Measurements from ENCODE around the gene PARVA.
"Not testable (repeated sequence)": the region's sequence is repeated elsewhere in the genome, so short reads cannot be mapped to it uniquely, and the experiment has no call there.

PARVA gene

DNA sequence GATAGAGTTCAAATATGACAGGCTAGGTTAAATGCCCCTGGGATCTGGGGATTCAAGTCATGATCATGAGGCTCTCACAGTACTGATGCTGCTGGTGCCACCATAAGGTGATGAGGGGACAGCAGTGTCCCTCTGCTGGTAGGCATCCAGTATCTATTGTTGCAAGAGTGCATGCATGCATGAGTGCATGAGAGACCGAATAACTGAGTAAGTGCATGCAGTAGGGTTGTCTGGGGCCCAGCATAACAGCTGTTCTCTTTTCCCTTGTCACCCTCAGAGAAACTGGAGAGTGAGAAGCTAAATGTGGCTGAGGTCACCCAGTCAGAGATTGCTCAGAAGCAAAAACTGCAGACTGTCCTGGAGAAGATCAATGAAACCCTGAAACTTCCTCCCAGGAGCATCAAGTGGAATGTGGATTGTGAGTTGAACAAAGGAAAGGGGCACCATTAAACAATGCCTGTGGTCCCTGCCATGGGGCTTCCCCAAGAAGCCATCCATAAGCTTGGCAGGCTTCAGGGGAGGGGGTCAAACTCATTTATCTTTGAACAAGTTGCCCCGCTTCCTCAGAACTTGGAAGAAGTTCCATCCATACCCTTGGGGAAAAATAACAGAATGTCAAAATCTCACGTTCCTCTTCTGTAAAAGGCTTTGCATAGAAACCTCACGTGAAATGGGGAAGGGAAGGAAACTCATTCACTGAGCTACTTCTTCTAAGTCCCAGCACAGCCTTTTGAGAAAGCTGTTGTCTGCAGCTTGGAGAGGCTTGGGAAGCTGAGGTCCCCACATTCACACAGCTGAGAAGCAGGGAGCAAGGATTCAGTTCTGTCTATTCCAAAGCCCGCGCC lies 119.0 kb downstream of the PARVA start:
- no peak for DNase-seq (ENCODE audit: low read depth, low spot score)

DNA sequence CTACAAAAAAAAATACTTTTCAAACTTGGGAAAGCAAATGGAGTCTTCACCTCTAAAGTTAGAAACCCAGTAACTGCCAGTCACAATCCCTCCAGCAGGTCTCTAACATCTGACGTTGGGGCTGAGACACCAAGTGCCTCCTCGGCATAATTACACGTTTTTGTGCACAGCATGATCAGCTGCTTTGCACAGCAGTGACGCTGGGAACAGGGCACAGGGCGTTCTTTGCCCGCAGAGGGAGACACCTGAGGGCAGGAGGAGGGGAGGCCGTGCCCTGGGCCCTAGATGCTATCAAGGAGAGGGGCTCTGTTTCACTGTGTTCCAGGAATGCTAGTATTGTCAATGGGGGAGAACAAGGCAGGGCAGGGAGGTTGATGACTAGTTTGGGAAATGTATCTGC lies 120.1 kb downstream of the PARVA start:
- no peak for DNase-seq (ENCODE audit: low read depth, low spot score)

DNA sequence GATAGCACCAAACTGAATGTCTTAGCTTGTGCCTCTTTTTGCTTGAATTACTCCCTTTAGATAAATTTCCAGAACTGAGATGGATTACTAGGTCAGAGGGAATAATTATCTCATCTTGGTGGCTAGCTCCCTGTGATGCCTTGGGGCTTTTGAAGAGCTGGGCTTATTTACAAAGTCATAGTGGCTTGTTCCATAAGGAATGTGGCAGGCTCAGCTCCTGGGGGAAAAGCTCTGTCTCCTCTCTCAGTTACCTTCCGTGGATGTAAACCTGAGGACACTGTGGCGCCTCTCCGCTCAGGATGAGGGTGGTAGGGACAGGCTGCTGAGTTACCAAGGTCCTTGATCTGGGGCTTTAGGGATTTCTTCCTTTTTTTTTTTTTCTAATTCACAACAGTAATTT lies 121.7 kb downstream of the PARVA start:
- DNase-seq (ENCODE audit: low read depth, low spot score) = no peak

DNA sequence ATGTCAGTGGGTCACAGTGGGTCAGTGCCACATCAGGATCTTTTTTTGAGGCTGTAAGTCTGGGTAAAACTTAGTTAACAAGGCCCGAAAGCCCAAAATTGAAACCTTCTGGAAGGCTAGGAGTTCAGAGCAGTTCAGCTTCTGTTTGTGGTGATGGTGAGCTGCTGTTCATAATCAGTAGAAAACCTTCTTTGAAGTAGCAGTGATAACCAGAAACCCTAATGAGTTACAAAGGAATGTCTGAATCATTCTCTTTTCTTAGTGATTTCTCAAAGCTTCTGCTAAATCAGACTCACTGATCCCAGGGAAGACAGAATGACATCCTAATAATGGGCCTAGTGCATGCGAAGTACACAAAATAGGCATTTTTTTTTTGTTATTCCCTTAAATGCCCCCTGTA lies 124.7 kb downstream of the PARVA start:
- no peak for DNase-seq (ENCODE audit: low read depth, low spot score)

- DNase-seq (ENCODE audit: low read depth, low spot score) = no peak
Measured at GRCh38 chr11:12503039-12503484, 125.7 kb downstream of the PARVA start.

- DNase-seq (ENCODE audit: low read depth, low spot score) = no peak
Measured at GRCh38 chr11:12503886-12504285, 126.5 kb downstream of the PARVA start.

DNA sequence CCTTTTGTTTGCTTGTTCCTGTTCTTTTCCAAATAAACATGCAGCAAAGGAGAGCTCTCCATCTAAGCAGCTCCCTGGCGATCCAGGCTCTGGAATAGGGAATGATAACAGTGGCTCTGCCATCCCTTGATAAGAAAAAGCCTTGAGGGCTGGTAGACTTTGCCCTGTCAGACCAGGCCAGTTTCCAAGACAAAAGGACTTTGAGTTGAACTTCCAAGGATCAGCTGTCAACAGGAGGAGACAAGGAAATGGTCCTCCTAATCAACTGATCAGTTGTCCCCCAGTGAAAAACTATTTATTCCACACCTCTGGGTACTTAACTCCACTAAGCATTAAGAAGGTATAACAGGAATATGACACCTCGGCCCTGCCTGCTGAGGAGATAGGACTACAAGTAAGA lies 127.8 kb downstream of the PARVA start:
- no peak for DNase-seq (ENCODE audit: low read depth, low spot score)

- DNase-seq (ENCODE audit: low read depth, low spot score) = no peak
Measured at GRCh38 chr11:12506404-12506921, 129.1 kb downstream of the PARVA start.

DNA sequence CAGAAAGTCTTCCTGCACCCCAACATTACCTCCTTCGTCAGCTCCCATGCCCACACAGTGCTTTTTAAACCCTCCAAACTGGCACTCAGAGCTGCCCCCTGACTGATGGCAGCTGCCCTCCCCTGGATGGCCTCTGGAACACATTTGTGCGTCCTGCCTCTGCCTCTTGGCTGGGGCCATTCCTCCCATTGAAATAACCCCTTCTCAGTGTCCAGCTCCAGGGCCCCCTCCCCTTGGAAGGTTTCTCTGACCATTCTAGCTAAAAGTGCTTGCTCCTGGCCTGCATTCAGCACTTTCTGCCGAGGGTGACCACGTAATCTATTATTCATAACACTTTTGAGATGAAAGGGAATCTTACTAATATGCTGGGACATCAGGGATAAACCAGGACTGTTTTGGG lies 130.0 kb downstream of the PARVA start:
- DNase-seq (ENCODE audit: low read depth, low spot score) = no peak

GRCh38 chr11:12508151-12508751 lies 130.9 kb downstream of the PARVA start:
- DNase-seq (ENCODE audit: low read depth, low spot score) = peak; percentile 36

- DNase-seq (ENCODE audit: low read depth, low spot score) = no peak
Measured at GRCh38 chr11:12509371-12509770, 132.0 kb downstream of the PARVA start.

GRCh38 chr11:12512132-12512531 lies 134.8 kb downstream of the PARVA start:
- no peak for DNase-seq (ENCODE audit: low read depth, low spot score)

GRCh38 chr11:12512826-12513395 lies 135.5 kb downstream of the PARVA start:
- no peak for DNase-seq (ENCODE audit: low read depth, low spot score)

DNA sequence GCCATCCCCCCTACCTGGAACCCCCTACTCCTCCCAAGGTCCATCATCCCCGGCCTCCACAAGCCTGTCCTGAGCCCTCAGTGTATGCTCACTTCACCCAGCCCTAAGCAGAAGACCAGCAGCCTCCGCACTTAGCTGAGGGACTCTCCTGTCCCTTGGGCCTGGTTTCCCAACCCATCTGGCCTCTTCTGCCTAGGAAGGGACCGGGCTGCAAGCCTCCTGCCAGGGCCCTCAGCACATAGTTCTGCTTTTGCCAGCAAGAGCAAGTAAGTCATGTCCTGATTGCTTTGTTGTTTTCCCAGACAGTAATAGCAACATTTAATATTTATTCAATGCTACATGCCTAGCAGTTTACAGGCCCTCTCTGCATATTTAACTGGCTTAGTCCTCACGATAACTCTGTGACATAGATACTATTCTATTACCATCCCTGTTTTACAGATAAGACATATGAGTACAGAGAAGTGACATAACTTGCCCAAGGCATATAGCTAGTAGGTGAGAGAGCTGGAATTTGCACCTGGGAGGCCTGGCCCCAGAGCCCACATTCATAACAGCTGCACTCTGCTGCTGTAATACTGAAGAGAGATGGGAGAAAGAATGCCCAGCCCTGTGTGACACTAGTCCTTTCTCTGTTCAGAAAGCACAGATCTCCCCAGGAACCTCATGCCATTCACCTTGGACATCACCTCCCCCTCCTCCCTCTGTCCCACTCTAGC lies 139.2 kb downstream of the PARVA start:
- DNase-seq (ENCODE audit: low read depth, low spot score) = no peak

GRCh38 chr11:12517306-12517705 lies 139.9 kb downstream of the PARVA start:
- DNase-seq (ENCODE audit: low read depth, low spot score) = no peak

GRCh38 chr11:12517741-12518140 lies 140.4 kb downstream of the PARVA start:
- no peak for DNase-seq (ENCODE audit: low read depth, low spot score)

DNA sequence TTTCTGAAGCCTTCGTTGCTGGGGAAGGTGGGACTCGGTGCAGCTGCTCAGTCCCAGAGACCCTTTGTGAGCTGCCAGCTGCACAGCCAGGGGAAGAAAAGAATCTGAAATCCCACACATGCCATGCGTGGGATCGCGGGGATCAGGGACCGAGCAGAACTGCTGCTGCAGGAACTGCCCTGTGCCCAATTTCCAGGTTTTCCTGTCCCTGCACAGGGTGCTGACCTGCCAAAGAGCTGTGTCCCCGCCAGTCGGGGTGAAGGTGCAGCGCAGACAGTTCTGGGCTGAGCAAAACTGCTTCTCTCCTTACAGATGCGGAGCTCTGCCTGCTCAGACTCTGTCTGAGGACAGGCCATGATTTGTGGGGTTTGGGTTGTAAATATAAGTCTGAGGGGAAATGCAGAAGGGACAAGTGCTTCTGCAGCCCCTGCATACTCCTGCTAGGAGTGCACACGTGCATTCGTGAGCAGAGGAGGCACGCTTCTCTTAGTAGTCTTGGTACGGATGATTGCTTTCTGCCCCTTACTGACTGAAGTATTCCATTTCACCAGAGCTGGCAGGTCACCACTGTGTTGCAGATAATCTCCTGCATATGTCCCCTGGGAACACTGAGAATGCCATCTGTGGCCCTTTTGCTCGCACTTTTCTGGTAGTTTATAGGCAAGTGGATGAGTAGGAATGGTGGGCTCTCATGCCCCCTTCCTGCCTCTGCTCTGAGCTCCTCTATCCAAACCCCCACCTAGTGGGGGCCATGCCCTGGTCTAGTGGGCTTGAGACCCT lies 141.4 kb downstream of the PARVA start:
- no peak for DNase-seq (ENCODE audit: low read depth, low spot score)

DNA sequence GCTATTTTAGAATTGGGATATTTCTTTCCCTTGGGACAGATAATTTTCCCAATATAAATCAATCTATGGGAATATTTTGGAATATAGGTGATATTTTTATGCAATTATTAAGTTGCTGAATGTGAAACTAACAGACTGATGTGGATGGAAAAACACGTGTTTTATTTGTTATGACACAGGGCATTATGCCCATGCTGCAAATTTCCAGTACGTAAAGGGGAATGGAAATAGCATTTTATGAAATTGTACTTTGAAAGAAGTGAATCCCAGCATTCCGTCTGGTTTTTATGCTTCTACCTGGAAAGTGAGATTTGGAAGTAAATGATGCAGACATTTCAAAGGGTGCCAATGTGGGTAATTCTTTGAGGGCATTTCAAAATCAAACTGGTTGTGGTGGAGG lies 142.7 kb downstream of the PARVA start:
- no peak for DNase-seq (ENCODE audit: low read depth, low spot score)

DNA sequence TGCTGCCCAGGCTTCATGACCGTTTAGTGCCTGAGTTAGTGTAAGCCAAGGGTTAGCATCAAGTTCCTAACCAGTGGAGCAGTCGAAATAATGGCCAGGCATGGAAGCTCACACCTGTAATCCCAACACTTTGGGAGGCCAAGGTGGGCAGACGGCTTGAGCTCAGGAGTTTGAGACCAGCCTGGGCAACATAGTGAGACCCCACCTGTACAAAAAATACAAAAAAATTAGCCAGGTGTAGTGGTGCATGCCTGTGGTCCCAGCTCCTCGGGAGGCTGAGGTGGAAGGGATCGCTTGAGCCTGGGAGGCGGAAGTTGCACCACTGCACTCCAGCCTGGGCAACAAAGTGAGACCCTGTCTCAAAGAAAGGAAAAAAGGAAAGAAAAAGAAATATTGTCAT lies 143.2 kb downstream of the PARVA start:
- not testable (repeated sequence) for DNase-seq (ENCODE audit: low read depth, low spot score)

- no peak for DNase-seq (ENCODE audit: low read depth, low spot score)
Measured at GRCh38 chr11:12523180-12523924, 146.0 kb downstream of the PARVA start.

GRCh38 chr11:12524865-12525264 lies 147.5 kb downstream of the PARVA start:
- DNase-seq (ENCODE audit: low read depth, low spot score) = no peak

Data from brain pericyte (primary cell).